HAP-1 (cell line): ENCODE results near the gene LAMA5.
A peak's percentile ranks its signal among the peaks of the same experiment; 100 is the strongest.
"Not testable (repeated sequence)": the region's sequence is repeated elsewhere in the genome, so short reads cannot be mapped to it uniquely, and the experiment has no call there.

Experiments
- DNase-seq, 2 experiments: peaks; one replicate each; pipeline ENCODE4 v3.0.0-alpha.2; 2016 to 2020; ENCODE audit warnings: low spot score in 2 of 2
- H3K27me3 ChIP-seq: fragments of 250-450 bp; sonication (Bioruptor Pico); 2 replicates; pipeline ENCODE4 v1.5.1; 2020; ENCODE audit warnings: low read depth, mild to moderate bottlenecking, moderate library complexity
- H3K36me3 ChIP-seq: fragments of 250-450 bp; sonication (Bioruptor Pico); replicated peaks from 2 replicates; pipeline ENCODE4 v1.5.1; 2020; ENCODE audit warnings: mild to moderate bottlenecking
- H3K4me1 ChIP-seq: fragments of 250-450 bp; sonication (Bioruptor Pico); 2 replicates; pipeline ENCODE4 v1.5.1; 2020; ENCODE audit warnings: mild to moderate bottlenecking
- H3K4me3 ChIP-seq: fragments of 250-450 bp; sonication (Bioruptor Pico); 2 replicates; pipeline ENCODE4 v1.5.1; 2020; ENCODE audit warnings: mild to moderate bottlenecking, moderate library complexity
- H3K9me3 ChIP-seq: fragments of 250-450 bp; sonication (Bioruptor Pico); 2 replicates; pipeline ENCODE4 v1.5.1; 2020; ENCODE audit warnings: mild to moderate bottlenecking, moderate library complexity
- in situ Hi-C: fragments of 300-500 bp; cut with MboI; formaldehyde crosslinking; loops from 3 replicates; pipeline ENCODE4 v1.14.3; 2020; ENCODE audit warnings: low sequenced_read_pairs, inconsistent platforms, mixed read lengths

Gene LAMA5

GRCh38 chr20:62374331-62375152 is 7.4 kb upstream of the LAMA5 start:
- H3K4me3 ChIP-seq, result no peak overlapping the region
- in situ Hi-C loops, result no loop called here
- H3K4me1 ChIP-seq, result no peaks in the 10 kb centered on the region
- no peaks in the 10 kb centered on the region for H3K27me3 ChIP-seq
- no peak for DNase-seq
- no peaks in the 10 kb centered on the region for H3K36me3 ChIP-seq
- H3K9me3 ChIP-seq, result no peaks in the 10 kb centered on the region

- H3K9me3 ChIP-seq, in situ Hi-C loops, H3K36me3 ChIP-seq, H3K4me1 ChIP-seq, H3K4me3 ChIP-seq, H3K27me3 ChIP-seq, DNase-seq: not testable (repeated sequence)
These were observed 6.6 kb upstream of the LAMA5 start for GRCh38 chr20:62373631-62374179.

GRCh38 chr20:62372042-62372993 is 5.2 kb upstream of the LAMA5 start:
- H3K36me3 ChIP-seq, result no peaks in the 10 kb centered on the region
- H3K4me3 ChIP-seq, result no peak overlapping the region
- DNase-seq, result no peak
- H3K27me3 ChIP-seq, result no peaks in the 10 kb centered on the region
- peaks cover 16% of the 10 kb centered on the region for H3K4me1 ChIP-seq
- in situ Hi-C loops, result no loop called here
- H3K9me3 ChIP-seq, result no peaks in the 10 kb centered on the region

GRCh38 chr20:62371588-62372041 is 4.5 kb upstream of the LAMA5 start:
- no peak for DNase-seq
- Histone ChIP-seq H3K36me3 (no peaks in the 10 kb centered on the region), H3K27me3 (no peaks in the 10 kb centered on the region), H3K4me3 (no peak overlapping the region), H3K9me3 (no peaks in the 10 kb centered on the region), H3K4me1 (peaks cover 16% of the 10 kb centered on the region)
- in situ Hi-C loops, result no loop called here

- Histone ChIP-seq H3K9me3 (no peaks in the 10 kb centered on the region), H3K36me3 (no peaks in the 10 kb centered on the region), H3K27me3 (no peaks in the 10 kb centered on the region), H3K4me1 (peaks cover 16% of the 10 kb centered on the region), H3K4me3 (no peak overlapping the region)
- DNase-seq, result no peak
- in situ Hi-C loops, result no loop called here
These were observed 3.9 kb upstream of the LAMA5 start for GRCh38 chr20:62370807-62371587.

GRCh38 chr20:62370115-62370806 is 3.1 kb upstream of the LAMA5 start:
- Histone ChIP-seq H3K27me3 (no peaks in the 10 kb centered on the region), H3K9me3 (no peaks in the 10 kb centered on the region), H3K4me3 (no peak overlapping the region), H3K36me3 (0 out of 2 replicates have a peak, but pooled peaks cover 3% of the 10 kb centered on the region), H3K4me1 (peaks cover 16% of the 10 kb centered on the region)
- DNase-seq, result no peak
- in situ Hi-C loops, result no loop called here

GRCh38 chr20:62369815-62370114 is 2.7 kb upstream of the LAMA5 start:
- Histone ChIP-seq H3K36me3 (peaks cover 3% of the 10 kb centered on the region; the same call in 1 of the 2 replicates), H3K4me1 (peaks cover 16% of the 10 kb centered on the region), H3K4me3 (no peak overlapping the region), H3K27me3 (no peaks in the 10 kb centered on the region), H3K9me3 (no peaks in the 10 kb centered on the region)
- in situ Hi-C loops, result no loop called here
- DNase-seq, result no peak

GRCh38 chr20:62368976-62369814 is 2.1 kb upstream of the LAMA5 start:
- in situ Hi-C loops, result no loop called here
- Histone ChIP-seq H3K9me3 (no peaks in the 10 kb centered on the region), H3K4me3 (no peak overlapping the region), H3K4me1 (peaks cover 16% of the 10 kb centered on the region), H3K27me3 (no peaks in the 10 kb centered on the region), H3K36me3 (peaks cover 3% of the 10 kb centered on the region; the same call in 1 of the 2 replicates)
- peak in 1 of 2 experiments; percentile 55 for DNase-seq

GRCh38 chr20:62368392-62368975 is 1.4 kb upstream of the LAMA5 start:
- H3K4me1 ChIP-seq, result peaks cover 16% of the 10 kb centered on the region
- no peak overlapping the region for H3K4me3 ChIP-seq
- in situ Hi-C loops, result no loop called here
- peaks cover 3% of the 10 kb centered on the region; the same call in 1 of the 2 replicates for H3K36me3 ChIP-seq
- no peaks in the 10 kb centered on the region for H3K27me3 ChIP-seq
- H3K9me3 ChIP-seq, result no peaks in the 10 kb centered on the region
- DNase-seq, result peak in 1 of 2 experiments; percentile 82

GRCh38 chr20:62367633-62368391 is 700 bp upstream of the LAMA5 start:
- peak overlapping the region; percentile 19 for H3K4me3 ChIP-seq
- H3K27me3 ChIP-seq, result no peaks in the 10 kb centered on the region
- peaks cover 16% of the 10 kb centered on the region for H3K4me1 ChIP-seq
- in situ Hi-C loops, result no loop called here
- peaks cover 3% of the 10 kb centered on the region; the same call in 1 of the 2 replicates for H3K36me3 ChIP-seq
- H3K9me3 ChIP-seq, result no peaks in the 10 kb centered on the region
- peak in 1 of 2 experiments; percentile 47 for DNase-seq

GRCh38 chr20:62366370-62367135 is 559 bp downstream of the LAMA5 start:
- Histone ChIP-seq H3K27me3 (no peaks in the 10 kb centered on the region), H3K9me3 (no peaks in the 10 kb centered on the region), H3K4me1 (peaks cover 16% of the 10 kb centered on the region), H3K4me3 (peak overlapping the region; percentile 80), H3K36me3 (peaks cover 11% of the 10 kb centered on the region; the same call in 1 of the 2 replicates)
- in situ Hi-C loops, result no loop called here
- peak; percentile 51 to 84 for DNase-seq
